ENCODE results near the gene LETMD1. TPM values are rescaled to one million over a fixed set of nuclear protein-coding genes. Genes with fewer than 3 reads are reported as not detected.

LETMD1 gene
- total RNA-seq, 1 donor from 2014 or later = 77.0 TPM

DNA sequence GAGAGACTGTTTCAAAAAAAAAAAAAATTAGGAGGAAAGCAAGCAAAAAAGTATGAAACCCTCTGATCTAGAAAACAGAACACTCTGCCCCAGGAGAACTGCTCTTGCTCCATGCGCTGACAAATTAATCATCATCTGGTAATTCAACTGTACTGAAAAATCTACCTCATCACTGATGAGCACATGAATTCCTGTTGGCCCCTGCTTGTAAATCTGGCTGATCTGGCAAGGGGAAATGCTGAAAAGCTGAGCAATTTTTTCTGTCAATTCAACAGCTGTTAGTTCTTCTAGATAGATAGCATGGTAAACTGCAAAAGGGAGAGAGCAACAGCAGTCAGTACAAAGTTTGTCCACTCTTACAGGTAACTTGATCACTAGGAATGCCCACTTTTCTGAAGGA lies 50.5 kb downstream of the LETMD1 start:
- Mint-ChIP-seq H3K27ac (no peak overlapping the region), H3K4me3 (no peak overlapping the region), H3K27me3 (ENCODE audit: low read depth) (no peaks in the 10 kb centered on the region), H3K4me1 (no peaks in the 10 kb centered on the region), H3K36me3 (peaks cover 54% of the 10 kb centered on the region), H3K9me3 (no peaks in the 10 kb centered on the region)
- TF ChIP-seq, protein P1, sequence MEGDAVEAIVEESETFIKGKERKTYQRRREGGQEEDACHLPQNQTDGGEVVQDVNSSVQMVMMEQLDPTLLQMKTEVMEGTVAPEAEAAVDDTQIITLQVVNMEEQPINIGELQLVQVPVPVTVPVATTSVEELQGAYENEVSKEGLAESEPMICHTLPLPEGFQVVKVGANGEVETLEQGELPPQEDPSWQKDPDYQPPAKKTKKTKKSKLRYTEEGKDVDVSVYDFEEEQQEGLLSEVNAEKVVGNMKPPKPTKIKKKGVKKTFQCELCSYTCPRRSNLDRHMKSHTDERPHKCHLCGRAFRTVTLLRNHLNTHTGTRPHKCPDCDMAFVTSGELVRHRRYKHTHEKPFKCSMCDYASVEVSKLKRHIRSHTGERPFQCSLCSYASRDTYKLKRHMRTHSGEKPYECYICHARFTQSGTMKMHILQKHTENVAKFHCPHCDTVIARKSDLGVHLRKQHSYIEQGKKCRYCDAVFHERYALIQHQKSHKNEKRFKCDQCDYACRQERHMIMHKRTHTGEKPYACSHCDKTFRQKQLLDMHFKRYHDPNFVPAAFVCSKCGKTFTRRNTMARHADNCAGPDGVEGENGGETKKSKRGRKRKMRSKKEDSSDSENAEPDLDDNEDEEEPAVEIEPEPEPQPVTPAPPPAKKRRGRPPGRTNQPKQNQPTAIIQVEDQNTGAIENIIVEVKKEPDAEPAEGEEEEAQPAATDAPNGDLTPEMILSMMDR (IDR thresholded peaks at IDR 0.05; ENCODE audit: unreplicated experiment) = no peak
- no peak for DNase-seq (ENCODE audit: low spot score in 2 of 2, unreplicated experiment in 2 of 2)

DNA sequence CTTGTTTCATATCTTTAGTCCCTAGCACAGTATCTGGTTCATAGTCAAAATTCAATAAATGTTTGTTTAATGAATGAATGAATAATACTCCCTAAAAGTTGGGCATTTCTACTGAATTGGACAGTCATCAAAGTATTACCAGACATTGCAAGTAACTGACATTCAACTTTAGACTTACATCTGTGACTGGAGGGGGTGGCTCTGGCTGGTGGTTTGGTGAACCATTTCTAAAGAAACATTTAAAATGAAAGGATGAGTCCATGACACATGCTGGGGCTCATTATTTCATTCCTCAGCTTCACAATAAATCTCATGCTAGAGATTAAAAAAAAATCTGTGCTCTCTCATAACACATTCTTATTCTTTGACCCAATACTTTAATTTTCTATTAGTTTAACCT lies 55.9 kb downstream of the LETMD1 start:
- TF ChIP-seq, protein P1 (IDR thresholded peaks at IDR 0.05; ENCODE audit: unreplicated experiment) = no peak

DNA sequence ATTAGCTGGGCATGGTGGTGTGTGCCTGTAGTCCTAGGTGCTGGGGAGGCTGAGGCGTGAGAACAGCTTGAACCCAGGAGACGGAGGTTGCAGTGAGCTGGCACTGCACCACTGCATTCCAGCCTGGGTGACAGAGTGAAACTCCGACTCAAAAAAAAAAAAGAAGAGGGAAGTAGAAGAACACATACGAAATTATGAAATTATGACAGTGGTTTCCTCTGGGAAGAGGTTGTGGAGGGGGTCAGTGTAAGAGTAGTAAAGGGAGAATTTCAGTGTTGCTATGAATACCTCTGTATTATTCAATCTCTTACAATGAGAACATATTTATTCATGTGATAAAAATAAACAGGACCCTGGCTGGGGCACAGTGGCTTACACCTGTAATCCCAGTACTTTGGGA lies 60.0 kb downstream of the LETMD1 start:
- H3K27ac Mint-ChIP-seq = no peak overlapping the region
- DNase-seq (ENCODE audit: low spot score in 2 of 2, unreplicated experiment in 2 of 2) = no peak
- H3K4me1 Mint-ChIP-seq = no peaks in the 10 kb centered on the region
- no peak overlapping the region for H3K4me3 Mint-ChIP-seq
- no peaks in the 10 kb centered on the region for H3K9me3 Mint-ChIP-seq
- TF ChIP-seq, protein P1 (IDR thresholded peaks at IDR 0.05; ENCODE audit: unreplicated experiment) = no peak
- H3K36me3 Mint-ChIP-seq = peaks cover 46% of the 10 kb centered on the region
- no peaks in the 10 kb centered on the region for H3K27me3 Mint-ChIP-seq (ENCODE audit: low read depth)

More for the DNA sequence above, 55.9 kb downstream of the LETMD1 start:
- Mint-ChIP-seq H3K4me1 (no peaks in the 10 kb centered on the region), H3K4me3 (no peak overlapping the region), H3K36me3 (peaks cover 49% of the 10 kb centered on the region), H3K27ac (no peak overlapping the region), H3K27me3 (ENCODE audit: low read depth) (no peaks in the 10 kb centered on the region), H3K9me3 (no peaks in the 10 kb centered on the region)
- no peak for DNase-seq (ENCODE audit: low spot score in 2 of 2, unreplicated experiment in 2 of 2)

Other genes with a start within 250 kb of the LETMD1 start
- 0.24 to 0.27 TPM in 2 of 3 replicates, not detected in the other for gene TMPRSS12, start 205.4 kb upstream of the LETMD1 start, total RNA-seq
- gene HIGD1C, start 95.8 kb upstream of the LETMD1 start, total RNA-seq = not detected in 3 replicates
- gene SLC11A2, start 21.9 kb upstream of the LETMD1 start, total RNA-seq = 112 to 123 TPM (median 117 TPM) in 3 replicates
- 47.1 to 50.5 TPM (median 49.0 TPM) in 3 replicates for gene CSRNP2, start 35.3 kb downstream of the LETMD1 start, total RNA-seq
- 43.3 to 45.6 TPM (median 44.9 TPM) in 3 replicates for gene TFCP2, start 124.8 kb downstream of the LETMD1 start, total RNA-seq
- 11.3 to 12.8 TPM (median 11.6 TPM) in 3 replicates for gene POU6F1, start 169.7 kb downstream of the LETMD1 start, total RNA-seq
- 101 to 107 TPM (median 105 TPM) in 3 replicates for gene DAZAP2, start 190.5 kb downstream of the LETMD1 start, total RNA-seq
- gene SMAGP, start 222.1 kb downstream of the LETMD1 start, total RNA-seq = 21.5 to 23.0 TPM (median 22.2 TPM) in 3 replicates